Astrocyte (in vitro differentiated cells and primary cell): ENCODE data around the gene ATP6V0E1. TPM values are rescaled to one million over a fixed set of nuclear protein-coding genes. Genes with fewer than 3 reads are reported as not detected.
A peak's percentile ranks its signal among the peaks of the same experiment; 100 is the strongest.

Experiments used
- DNase-seq: peaks from one replicate; pipeline ENCODE4 v3.0.0-alpha.2; 2010; ENCODE audit warnings: low read depth
- FAIRE-seq: peaks from 2 replicates; lab custom pipeline; 2011; peaks lifted over from hg19 to GRCh38; lab: Jason Lieb, UNC
- H2AFZ ChIP-seq: 2 replicates; pipeline ENCODE4 v1.6.0; 2012; ENCODE audit warnings: low read depth, low read length, inconsistent platforms
- H3K27ac ChIP-seq: 2 replicates; pipeline ENCODE4 v1.5.1; 2011; ENCODE audit warnings: low read depth, low read length, inconsistent platforms
- H3K27me3 ChIP-seq: 2 replicates; pipeline ENCODE4 v1.6.0; 2011; ENCODE audit warnings: low read length, inconsistent platforms; ENCODE audit not compliant: insufficient read depth
- H3K36me3 ChIP-seq: 2 replicates; pipeline ENCODE4 v1.5.1; 2011; ENCODE audit warnings: low read length, inconsistent platforms; ENCODE audit not compliant: insufficient read depth
- H3K4me1 ChIP-seq: 2 replicates; pipeline ENCODE4 v1.5.1; 2011; ENCODE audit warnings: low read length, inconsistent platforms; ENCODE audit not compliant: insufficient read depth
- H3K4me2 ChIP-seq: 2 replicates; pipeline ENCODE4 v1.6.0; 2012; ENCODE audit warnings: low read length, inconsistent platforms
- H3K4me3 ChIP-seq: 2 replicates; pipeline ENCODE4 v1.5.1; 2011; ENCODE audit warnings: low read depth, mild to moderate bottlenecking, low read length, inconsistent platforms; ENCODE audit not compliant: insufficient read depth
- H3K79me2 ChIP-seq: 2 replicates; pipeline ENCODE4 v1.6.0; 2012; ENCODE audit warnings: mild to moderate bottlenecking, low read length, inconsistent platforms; ENCODE audit not compliant: insufficient read depth
- H3K9ac ChIP-seq: 2 replicates; pipeline ENCODE4 v1.6.0; 2012; ENCODE audit warnings: mild to moderate bottlenecking, low read length, inconsistent platforms
- H3K9me3 ChIP-seq: 2 replicates; pipeline ENCODE4 v1.5.1; 2012; ENCODE audit warnings: low read depth, mild to moderate bottlenecking, low read length, inconsistent platforms; ENCODE audit not compliant: insufficient read depth
- H4K20me1 ChIP-seq: 2 replicates; pipeline ENCODE4 v1.6.0; 2012; ENCODE audit warnings: low read length, inconsistent platforms; ENCODE audit not compliant: insufficient read depth
- H3K27ac Mint-ChIP-seq: one replicate; pipeline ENCODE4 v1.8.0; 2021; ENCODE audit warnings: mild to moderate bottlenecking, mixed read lengths; ENCODE audit not compliant: unreplicated experiment
- H3K27me3 Mint-ChIP-seq: one replicate; pipeline ENCODE4 v1.8.0; 2021; ENCODE audit warnings: low read depth, mixed read lengths; ENCODE audit not compliant: unreplicated experiment
- H3K36me3 Mint-ChIP-seq: one replicate; pipeline ENCODE4 v1.8.0; 2021; ENCODE audit warnings: low read depth, mixed read lengths; ENCODE audit not compliant: unreplicated experiment
- H3K4me1 Mint-ChIP-seq: one replicate; pipeline ENCODE4 v1.8.0; 2021; ENCODE audit warnings: low read depth, mixed read lengths; ENCODE audit not compliant: unreplicated experiment
- H3K4me3 Mint-ChIP-seq: one replicate; pipeline ENCODE4 v1.8.0; 2021; ENCODE audit warnings: mild to moderate bottlenecking, moderate library complexity, mixed read lengths; ENCODE audit not compliant: unreplicated experiment
- H3K9me3 Mint-ChIP-seq: one replicate; pipeline ENCODE4 v1.8.0; 2021; ENCODE audit warnings: mild to moderate bottlenecking, mixed read lengths; ENCODE audit not compliant: unreplicated experiment
- CTCF ChIP-seq: IDR thresholded peaks from 2 replicates; pipeline ENCODE4 v1.5.1; 2011; ENCODE audit warnings: low read depth, mild to moderate bottlenecking, inconsistent platforms, low read length, moderate library complexity; ENCODE audit not compliant: insufficient read depth
- EZH2 ChIP-seq: IDR thresholded peaks from 2 replicates; pipeline ENCODE4 v1.6.1; 2012; ENCODE audit warnings: mild to moderate bottlenecking, low read length, inconsistent platforms; ENCODE audit not compliant: insufficient read depth
- total RNA-seq: library from RNA; stranded (reverse); gene quantifications from 2 replicates; pipeline ENCODE4 v1.2.1, GENCODE V29; 2021

ATP6V0E1 gene
- total RNA-seq, 1 donor from 2014 or later, result 327 TPM

GRCh38 chr5:172940268-172941066 is 43.1 kb upstream of the ATP6V0E1 start:
- H3K9ac ChIP-seq, result no peak overlapping the region
- H3K27me3 ChIP-seq, result no peaks in the 10 kb centered on the region
- H3K4me1 Mint-ChIP-seq, result peaks cover 25% of the 10 kb centered on the region
- no peak overlapping the region for H3K4me3 ChIP-seq
- peaks cover 10% of the 10 kb centered on the region for H3K36me3 Mint-ChIP-seq
- no peak overlapping the region for H2AFZ ChIP-seq
- H3K9me3 ChIP-seq, result no peaks in the 10 kb centered on the region
- H3K27me3 Mint-ChIP-seq, result no peaks in the 10 kb centered on the region
- H3K27ac ChIP-seq, result no peak overlapping the region
- peaks cover 28% of the 10 kb centered on the region for H3K4me1 ChIP-seq
- DNase-seq (no peak), FAIRE-seq (no peak)
- no peaks in the 10 kb centered on the region for H4K20me1 ChIP-seq
- no peak for TF ChIP-seq EZH2
- no peak for TF ChIP-seq CTCF
- H3K9me3 Mint-ChIP-seq, result no peaks in the 10 kb centered on the region
- no peaks in the 10 kb centered on the region for H3K79me2 ChIP-seq
- no peak overlapping the region for H3K27ac Mint-ChIP-seq
- no peak overlapping the region for H3K4me3 Mint-ChIP-seq
- no peak overlapping the region for H3K4me2 ChIP-seq
- H3K36me3 ChIP-seq, result no peaks in the 10 kb centered on the region

- H3K4me2 ChIP-seq, result no peak overlapping the region
- TF ChIP-seq CTCF (no peak), EZH2 (no peak)
- Mint-ChIP-seq H3K27me3 (no peaks in the 10 kb centered on the region), H3K4me3 (no peak overlapping the region), H3K36me3 (peaks cover 9% of the 10 kb centered on the region), H3K27ac (no peak overlapping the region), H3K4me1 (peaks cover 25% of the 10 kb centered on the region), H3K9me3 (no peaks in the 10 kb centered on the region)
- no peak overlapping the region for H2AFZ ChIP-seq
- H3K36me3 ChIP-seq, result no peaks in the 10 kb centered on the region
- H3K9ac ChIP-seq, result peak overlapping the region; percentile 17
- FAIRE-seq, result no peak
- no peaks in the 10 kb centered on the region for H4K20me1 ChIP-seq
- H3K9me3 ChIP-seq, result no peaks in the 10 kb centered on the region
- peaks cover 29% of the 10 kb centered on the region for H3K4me1 ChIP-seq
- H3K4me3 ChIP-seq, result no peak overlapping the region
- no peaks in the 10 kb centered on the region for H3K27me3 ChIP-seq
- no peaks in the 10 kb centered on the region for H3K79me2 ChIP-seq
- H3K27ac ChIP-seq, result peak overlapping the region; percentile 4
- no peak for DNase-seq
These were observed 42.5 kb upstream of the ATP6V0E1 start for GRCh38 chr5:172941067-172941516.

GRCh38 chr5:172942556-172942955 is 41.0 kb upstream of the ATP6V0E1 start:
- Histone ChIP-seq H3K27ac (peak overlapping the region; percentile 96), H3K27me3 (no peaks in the 10 kb centered on the region), H2AFZ (no peak overlapping the region), H3K4me2 (peak overlapping the region; percentile 65), H3K4me3 (no peak overlapping the region), H3K79me2 (no peaks in the 10 kb centered on the region), H3K9ac (peak overlapping the region; percentile 82), H4K20me1 (no peaks in the 10 kb centered on the region), H3K9me3 (no peaks in the 10 kb centered on the region), H3K36me3 (no peaks in the 10 kb centered on the region), H3K4me1 (peaks cover 32% of the 10 kb centered on the region)
- peak overlapping the region; percentile 70 for H3K27ac Mint-ChIP-seq
- no peaks in the 10 kb centered on the region for H3K9me3 Mint-ChIP-seq
- peaks cover 25% of the 10 kb centered on the region for H3K4me1 Mint-ChIP-seq
- peaks cover 5% of the 10 kb centered on the region for H3K36me3 Mint-ChIP-seq
- H3K27me3 Mint-ChIP-seq, result no peaks in the 10 kb centered on the region
- no peak for TF ChIP-seq CTCF
- TF ChIP-seq EZH2, result no peak
- H3K4me3 Mint-ChIP-seq, result no peak overlapping the region
- no peak for FAIRE-seq
- no peak for DNase-seq
